ENCODE results near the gene CNOT6L. TPM values are rescaled to one million over a fixed set of nuclear protein-coding genes. Genes with fewer than 3 reads are reported as not detected.

Gene CNOT6L
- total and polyA plus RNA-seq, 4 donors: 4.3 to 67.8 (median 27.4) TPM

- Histone ChIP-seq H3K4me1 (ENCODE audit: control insufficient read depth in 5 of 5, insufficient read depth in 5 of 5, low read length in 5 of 5) (no peaks in the 10 kb centered on the region), H3K9ac (ENCODE audit: insufficient read depth in 1 of 2, low read length in 2 of 2) (no peak overlapping the region), H3K36me3 (ENCODE audit: control insufficient read depth in 4 of 4, insufficient read depth in 4 of 4, low read length in 4 of 4) (no peaks in the 10 kb centered on the region), H3K27ac (ENCODE audit: low read depth in 1 of 2, low read length in 1 of 2) (no peak overlapping the region), H3K4me3 (no peak overlapping the region), H3K27me3 (ENCODE audit: control insufficient read depth in 3 of 3, insufficient read depth in 3 of 3, low read length in 2 of 3) (no peaks in the 10 kb centered on the region), H3K9me3 (ENCODE audit: control insufficient read depth in 4 of 4, insufficient read depth in 3 of 4, low read length in 3 of 4) (no peaks in the 10 kb centered on the region)
- TF ChIP-seq CTCF (IDR thresholded peaks at IDR 0.05; ENCODE audit: control extremely low read depth, extremely low read depth): no peak
- DNase-seq: no peak
- ATAC-seq (ENCODE audit: insufficient read depth, low FRiP score): no peak
- WGBS, 2 donors: 100% methylated on average over 1 of the region's 1 CpG
These were observed 25.2 kb upstream of the CNOT6L start for GRCh38 chr4:77844363-77844762.

GRCh38 chr4:77843628-77844027 is 24.5 kb upstream of the CNOT6L start:
- no peaks in the 10 kb centered on the region for H3K27me3 ChIP-seq (ENCODE audit: control insufficient read depth in 3 of 3, insufficient read depth in 3 of 3, low read length in 2 of 3)
- H3K4me1 ChIP-seq (ENCODE audit: control insufficient read depth in 5 of 5, insufficient read depth in 5 of 5, low read length in 5 of 5): no peaks in the 10 kb centered on the region
- no peak overlapping the region for H3K4me3 ChIP-seq
- no peaks in the 10 kb centered on the region for H3K9me3 ChIP-seq (ENCODE audit: control insufficient read depth in 4 of 4, insufficient read depth in 3 of 4, low read length in 3 of 4)
- no peak overlapping the region for H3K9ac ChIP-seq (ENCODE audit: insufficient read depth in 1 of 2, low read length in 2 of 2)
- no peaks in the 10 kb centered on the region for H3K36me3 ChIP-seq (ENCODE audit: control insufficient read depth in 4 of 4, insufficient read depth in 4 of 4, low read length in 4 of 4)
- no peak overlapping the region for H3K27ac ChIP-seq (ENCODE audit: low read depth in 1 of 2, low read length in 1 of 2)
- 61 to 72% methylated on average over 1 of the region's 1 CpG for WGBS, 2 donors
- ATAC-seq (ENCODE audit: insufficient read depth, low FRiP score): no peak
- TF ChIP-seq CTCF (IDR thresholded peaks at IDR 0.05; ENCODE audit: control extremely low read depth, extremely low read depth): no peak
- DNase-seq: no peak

- 62 to 75% methylated on average over 4 of the region's 4 CpGs for WGBS, 2 donors
- no peak for DNase-seq
- Histone ChIP-seq H3K9me3 (ENCODE audit: control insufficient read depth in 4 of 4, insufficient read depth in 3 of 4, low read length in 3 of 4) (no peaks in the 10 kb centered on the region), H3K27me3 (ENCODE audit: control insufficient read depth in 3 of 3, insufficient read depth in 3 of 3, low read length in 2 of 3) (no peaks in the 10 kb centered on the region), H3K9ac (ENCODE audit: insufficient read depth in 1 of 2, low read length in 2 of 2) (no peak overlapping the region), H3K4me3 (no peak overlapping the region), H3K4me1 (ENCODE audit: control insufficient read depth in 5 of 5, insufficient read depth in 5 of 5, low read length in 5 of 5) (no peaks in the 10 kb centered on the region), H3K27ac (ENCODE audit: low read depth in 1 of 2, low read length in 1 of 2) (no peak overlapping the region), H3K36me3 (ENCODE audit: control insufficient read depth in 4 of 4, insufficient read depth in 4 of 4, low read length in 4 of 4) (no peaks in the 10 kb centered on the region)
- no peak for TF ChIP-seq CTCF (IDR thresholded peaks at IDR 0.05; ENCODE audit: control extremely low read depth, extremely low read depth)
- ATAC-seq (ENCODE audit: insufficient read depth, low FRiP score): no peak
These were observed 15.2 kb upstream of the CNOT6L start for GRCh38 chr4:77834403-77834802.

GRCh38 chr4:77833126-77833724 is 14.1 kb upstream of the CNOT6L start:
- DNase-seq (no peak), ATAC-seq (ENCODE audit: insufficient read depth, low FRiP score) (no peak)
- no peaks in the 10 kb centered on the region for H3K27me3 ChIP-seq (ENCODE audit: control insufficient read depth in 3 of 3, insufficient read depth in 3 of 3, low read length in 2 of 3)
- 71 to 81% methylated on average over 2 of the region's 2 CpGs for WGBS, 2 donors
- TF ChIP-seq CTCF (IDR thresholded peaks at IDR 0.05; ENCODE audit: control extremely low read depth, extremely low read depth): no peak
- no peak overlapping the region for H3K9ac ChIP-seq (ENCODE audit: insufficient read depth in 1 of 2, low read length in 2 of 2)
- H3K36me3 ChIP-seq (ENCODE audit: control insufficient read depth in 4 of 4, insufficient read depth in 4 of 4, low read length in 4 of 4): no peaks in the 10 kb centered on the region
- H3K4me1 ChIP-seq (ENCODE audit: control insufficient read depth in 5 of 5, insufficient read depth in 5 of 5, low read length in 5 of 5): no peaks in the 10 kb centered on the region
- no peaks in the 10 kb centered on the region for H3K9me3 ChIP-seq (ENCODE audit: control insufficient read depth in 4 of 4, insufficient read depth in 3 of 4, low read length in 3 of 4)
- no peak overlapping the region for H3K4me3 ChIP-seq
- H3K27ac ChIP-seq (ENCODE audit: low read depth in 1 of 2, low read length in 1 of 2): no peak overlapping the region

All from lung (tissue), 12 donors.